Right lobe of liver (tissue), 4 donors: ENCODE results near the gene RASGRF2.

ENCODE experiments used
- POLR2A ChIP-seq: fragments of 450-650 bp; IDR thresholded peaks from one replicate; pipeline ENCODE4 v1.6.1; 2017; ENCODE audit warnings: antibody characterized with exemption, mild to moderate bottlenecking
- TF ChIP-seq, protein P1 (sequence below), 4 donors: fragments of 200-600 bp in 3 of 4; fragments of 450-650 bp in 1 of 4; IDR thresholded peaks; one replicate each; pipeline versions ENCODE4 v1.5.1 to v1.8.0; 2016 to 2022; ENCODE audit warnings: antibody characterized with exemption in 4 of 4, mild to moderate bottlenecking in 2 of 4
- donor health status: DM: no; HTN: no; CAD: no.
- donor health status: DM: no; HTN: no; CAD: no.
- donor health status: DM: no; HTN: yes; CAD: no.

DNA sequence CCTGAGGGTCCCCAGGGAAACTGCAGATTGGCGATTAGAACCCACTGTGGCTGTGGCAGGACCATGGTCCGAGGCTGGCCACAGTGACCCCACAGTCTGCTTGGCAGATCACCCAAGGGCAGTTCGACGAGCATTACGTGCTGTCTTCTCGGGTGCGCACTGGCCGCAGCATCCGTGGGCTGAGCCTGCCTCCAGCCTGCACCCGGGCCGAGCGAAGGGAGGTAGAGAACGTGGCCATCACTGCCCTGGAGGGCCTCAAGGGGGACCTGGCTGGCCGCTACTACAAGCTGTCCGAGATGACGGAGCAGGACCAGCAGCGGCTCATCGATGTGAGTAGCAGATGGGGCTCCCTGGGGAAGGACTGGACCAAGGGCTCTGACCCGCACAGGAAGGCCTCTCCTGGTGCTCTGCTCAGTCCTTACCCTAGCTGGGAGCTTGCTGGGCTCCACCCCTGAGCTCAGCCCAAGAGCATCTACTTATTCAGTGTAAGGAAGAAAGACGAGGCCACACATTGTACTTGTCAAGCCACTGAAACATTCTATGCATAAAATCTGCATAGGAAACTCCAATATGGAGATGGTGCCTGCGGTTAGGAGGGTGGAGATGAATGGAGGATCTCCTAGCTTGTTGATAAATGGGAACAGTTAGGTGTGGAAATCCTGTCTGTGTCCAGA, 294.9 kb downstream of the RASGRF2 start:
- TF ChIP-seq, protein P1, sequence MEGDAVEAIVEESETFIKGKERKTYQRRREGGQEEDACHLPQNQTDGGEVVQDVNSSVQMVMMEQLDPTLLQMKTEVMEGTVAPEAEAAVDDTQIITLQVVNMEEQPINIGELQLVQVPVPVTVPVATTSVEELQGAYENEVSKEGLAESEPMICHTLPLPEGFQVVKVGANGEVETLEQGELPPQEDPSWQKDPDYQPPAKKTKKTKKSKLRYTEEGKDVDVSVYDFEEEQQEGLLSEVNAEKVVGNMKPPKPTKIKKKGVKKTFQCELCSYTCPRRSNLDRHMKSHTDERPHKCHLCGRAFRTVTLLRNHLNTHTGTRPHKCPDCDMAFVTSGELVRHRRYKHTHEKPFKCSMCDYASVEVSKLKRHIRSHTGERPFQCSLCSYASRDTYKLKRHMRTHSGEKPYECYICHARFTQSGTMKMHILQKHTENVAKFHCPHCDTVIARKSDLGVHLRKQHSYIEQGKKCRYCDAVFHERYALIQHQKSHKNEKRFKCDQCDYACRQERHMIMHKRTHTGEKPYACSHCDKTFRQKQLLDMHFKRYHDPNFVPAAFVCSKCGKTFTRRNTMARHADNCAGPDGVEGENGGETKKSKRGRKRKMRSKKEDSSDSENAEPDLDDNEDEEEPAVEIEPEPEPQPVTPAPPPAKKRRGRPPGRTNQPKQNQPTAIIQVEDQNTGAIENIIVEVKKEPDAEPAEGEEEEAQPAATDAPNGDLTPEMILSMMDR (IDR thresholded peaks at IDR 0.05) = no peak
- TF ChIP-seq POLR2A = no peak
